ENCODE measurements around the gene CRIP3. TPM values are rescaled to one million over a fixed set of nuclear protein-coding genes. Genes with fewer than 3 reads are reported as not detected.

CRIP3 gene
- total and polyA plus RNA-seq, 2 of the 13 experiments (the other 11 are each of a cell fraction or from before 2014, with no cell fraction given): 6.3 to 9.3 TPM

DNA sequence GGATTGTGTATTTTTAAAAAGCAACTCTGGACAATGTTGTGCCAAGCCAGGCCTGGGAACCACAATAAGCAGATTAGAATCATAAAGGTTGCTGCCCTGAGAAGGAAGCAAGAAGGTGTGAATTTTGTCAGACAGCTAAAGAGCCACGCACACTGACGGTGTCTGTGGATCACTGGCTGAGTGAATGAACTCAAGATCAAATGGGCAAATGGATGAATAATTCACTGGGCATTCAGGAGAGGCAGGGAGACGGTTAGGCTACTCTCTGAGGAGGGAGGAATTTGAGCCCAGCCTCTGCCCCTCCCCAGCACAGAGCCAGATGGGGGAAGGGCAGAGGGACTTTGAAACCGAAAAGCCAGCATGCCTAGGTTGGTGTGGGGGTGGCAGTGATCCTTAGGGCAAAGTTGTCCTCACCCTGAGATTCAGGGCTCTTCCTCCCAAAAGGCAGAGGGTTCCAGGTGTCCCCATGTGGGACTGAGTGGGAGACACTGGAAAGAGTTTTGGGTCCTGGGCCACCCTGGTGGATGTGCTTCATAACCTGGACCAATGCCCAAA lies 30.0 kb downstream of the CRIP3 start (continued):
- TF ChIP-seq ZNF501 (CRISPR knock-in tag; IDR thresholded peaks at IDR 0.05) (peak; percentile 80), CENPX (CRISPR knock-in tag; IDR thresholded peaks at IDR 0.05) (no peak), KLF6 (CRISPR knock-in tag; IDR thresholded peaks at IDR 0.05) (no peak), ARHGAP35 (CRISPR knock-in tag; IDR thresholded peaks at IDR 0.05; ENCODE audit: borderline replicate concordance) (no peak), ZNF780A (CRISPR knock-in tag; IDR thresholded peaks at IDR 0.05) (no peak), ZSCAN21 (CRISPR knock-in tag; IDR thresholded peaks at IDR 0.05; ENCODE audit: borderline replicate concordance) (peak; percentile 58; the same call in 1 of the 2 replicates), FIP1L1 (IDR thresholded peaks at IDR 0.05; ENCODE audit: borderline replicate concordance, insufficient read depth, low read depth, low read length) (no peak), ZNF143 (CRISPR knock-in tag; IDR thresholded peaks at IDR 0.05) (no peak), ZNF749 (CRISPR knock-in tag; IDR thresholded peaks at IDR 0.05; ENCODE audit: borderline replicate concordance) (0 out of 2 replicates have a peak, but pooled peaks have one; percentile 35), TGIF2 (CRISPR knock-in tag; IDR thresholded peaks at IDR 0.05) (no peak), RFX1 (IDR thresholded peaks at IDR 0.05) (no peak), ZNF558 (CRISPR knock-in tag; IDR thresholded peaks at IDR 0.05; ENCODE audit: borderline replicate concordance) (no peak), ZNF205 (CRISPR knock-in tag; IDR thresholded peaks at IDR 0.05) (peak; percentile 17; the same call in 1 of the 2 replicates), ZIK1 (CRISPR knock-in tag; IDR thresholded peaks at IDR 0.05; ENCODE audit: borderline replicate concordance, low read depth) (peak; percentile 50; the same call in 1 of the 2 replicates), BRCA1 (CRISPR knock-in tag; IDR thresholded peaks at IDR 0.05) (no peak), ELF1 (CRISPR knock-in tag; IDR thresholded peaks at IDR 0.05) (no peak), CC2D1A (CRISPR knock-in tag; IDR thresholded peaks at IDR 0.05) (no peak), CBX2 (IDR thresholded peaks at IDR 0.05; ENCODE audit: low read depth, low read length) (no peak), CBX2 (CRISPR knock-in tag; IDR thresholded peaks at IDR 0.05; ENCODE audit: low read depth) (no peak)
- TF ChIP-seq, protein P1, sequence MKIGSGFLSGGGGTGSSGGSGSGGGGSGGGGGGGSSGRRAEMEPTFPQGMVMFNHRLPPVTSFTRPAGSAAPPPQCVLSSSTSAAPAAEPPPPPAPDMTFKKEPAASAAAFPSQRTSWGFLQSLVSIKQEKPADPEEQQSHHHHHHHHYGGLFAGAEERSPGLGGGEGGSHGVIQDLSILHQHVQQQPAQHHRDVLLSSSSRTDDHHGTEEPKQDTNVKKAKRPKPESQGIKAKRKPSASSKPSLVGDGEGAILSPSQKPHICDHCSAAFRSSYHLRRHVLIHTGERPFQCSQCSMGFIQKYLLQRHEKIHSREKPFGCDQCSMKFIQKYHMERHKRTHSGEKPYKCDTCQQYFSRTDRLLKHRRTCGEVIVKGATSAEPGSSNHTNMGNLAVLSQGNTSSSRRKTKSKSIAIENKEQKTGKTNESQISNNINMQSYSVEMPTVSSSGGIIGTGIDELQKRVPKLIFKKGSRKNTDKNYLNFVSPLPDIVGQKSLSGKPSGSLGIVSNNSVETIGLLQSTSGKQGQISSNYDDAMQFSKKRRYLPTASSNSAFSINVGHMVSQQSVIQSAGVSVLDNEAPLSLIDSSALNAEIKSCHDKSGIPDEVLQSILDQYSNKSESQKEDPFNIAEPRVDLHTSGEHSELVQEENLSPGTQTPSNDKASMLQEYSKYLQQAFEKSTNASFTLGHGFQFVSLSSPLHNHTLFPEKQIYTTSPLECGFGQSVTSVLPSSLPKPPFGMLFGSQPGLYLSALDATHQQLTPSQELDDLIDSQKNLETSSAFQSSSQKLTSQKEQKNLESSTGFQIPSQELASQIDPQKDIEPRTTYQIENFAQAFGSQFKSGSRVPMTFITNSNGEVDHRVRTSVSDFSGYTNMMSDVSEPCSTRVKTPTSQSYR (CRISPR knock-in tag; IDR thresholded peaks at IDR 0.05; ENCODE audit: borderline replicate concordance): peak; percentile 99
- TF ChIP-seq, protein P2, sequence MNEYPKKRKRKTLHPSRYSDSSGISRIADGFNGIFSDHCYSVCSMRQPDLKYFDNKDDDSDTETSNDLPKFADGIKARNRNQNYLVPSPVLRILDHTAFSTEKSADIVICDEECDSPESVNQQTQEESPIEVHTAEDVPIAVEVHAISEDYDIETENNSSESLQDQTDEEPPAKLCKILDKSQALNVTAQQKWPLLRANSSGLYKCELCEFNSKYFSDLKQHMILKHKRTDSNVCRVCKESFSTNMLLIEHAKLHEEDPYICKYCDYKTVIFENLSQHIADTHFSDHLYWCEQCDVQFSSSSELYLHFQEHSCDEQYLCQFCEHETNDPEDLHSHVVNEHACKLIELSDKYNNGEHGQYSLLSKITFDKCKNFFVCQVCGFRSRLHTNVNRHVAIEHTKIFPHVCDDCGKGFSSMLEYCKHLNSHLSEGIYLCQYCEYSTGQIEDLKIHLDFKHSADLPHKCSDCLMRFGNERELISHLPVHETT (CRISPR knock-in tag; conservative IDR thresholded peaks at IDR 0.05): no peak
- TF ChIP-seq, protein P3, sequence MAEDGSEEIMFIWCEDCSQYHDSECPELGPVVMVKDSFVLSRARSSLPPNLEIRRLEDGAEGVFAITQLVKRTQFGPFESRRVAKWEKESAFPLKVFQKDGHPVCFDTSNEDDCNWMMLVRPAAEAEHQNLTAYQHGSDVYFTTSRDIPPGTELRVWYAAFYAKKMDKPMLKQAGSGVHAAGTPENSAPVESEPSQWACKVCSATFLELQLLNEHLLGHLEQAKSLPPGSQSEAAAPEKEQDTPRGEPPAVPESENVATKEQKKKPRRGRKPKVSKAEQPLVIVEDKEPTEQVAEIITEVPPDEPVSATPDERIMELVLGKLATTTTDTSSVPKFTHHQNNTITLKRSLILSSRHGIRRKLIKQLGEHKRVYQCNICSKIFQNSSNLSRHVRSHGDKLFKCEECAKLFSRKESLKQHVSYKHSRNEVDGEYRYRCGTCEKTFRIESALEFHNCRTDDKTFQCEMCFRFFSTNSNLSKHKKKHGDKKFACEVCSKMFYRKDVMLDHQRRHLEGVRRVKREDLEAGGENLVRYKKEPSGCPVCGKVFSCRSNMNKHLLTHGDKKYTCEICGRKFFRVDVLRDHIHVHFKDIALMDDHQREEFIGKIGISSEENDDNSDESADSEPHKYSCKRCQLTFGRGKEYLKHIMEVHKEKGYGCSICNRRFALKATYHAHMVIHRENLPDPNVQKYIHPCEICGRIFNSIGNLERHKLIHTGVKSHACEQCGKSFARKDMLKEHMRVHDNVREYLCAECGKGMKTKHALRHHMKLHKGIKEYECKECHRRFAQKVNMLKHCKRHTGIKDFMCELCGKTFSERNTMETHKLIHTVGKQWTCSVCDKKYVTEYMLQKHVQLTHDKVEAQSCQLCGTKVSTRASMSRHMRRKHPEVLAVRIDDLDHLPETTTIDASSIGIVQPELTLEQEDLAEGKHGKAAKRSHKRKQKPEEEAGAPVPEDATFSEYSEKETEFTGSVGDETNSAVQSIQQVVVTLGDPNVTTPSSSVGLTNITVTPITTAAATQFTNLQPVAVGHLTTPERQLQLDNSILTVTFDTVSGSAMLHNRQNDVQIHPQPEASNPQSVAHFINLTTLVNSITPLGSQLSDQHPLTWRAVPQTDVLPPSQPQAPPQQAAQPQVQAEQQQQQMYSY (CRISPR knock-in tag; IDR thresholded peaks at IDR 0.05): no peak
- TF ChIP-seq, protein P4, sequence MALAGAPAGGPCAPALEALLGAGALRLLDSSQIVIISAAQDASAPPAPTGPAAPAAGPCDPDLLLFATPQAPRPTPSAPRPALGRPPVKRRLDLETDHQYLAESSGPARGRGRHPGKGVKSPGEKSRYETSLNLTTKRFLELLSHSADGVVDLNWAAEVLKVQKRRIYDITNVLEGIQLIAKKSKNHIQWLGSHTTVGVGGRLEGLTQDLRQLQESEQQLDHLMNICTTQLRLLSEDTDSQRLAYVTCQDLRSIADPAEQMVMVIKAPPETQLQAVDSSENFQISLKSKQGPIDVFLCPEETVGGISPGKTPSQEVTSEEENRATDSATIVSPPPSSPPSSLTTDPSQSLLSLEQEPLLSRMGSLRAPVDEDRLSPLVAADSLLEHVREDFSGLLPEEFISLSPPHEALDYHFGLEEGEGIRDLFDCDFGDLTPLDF (CRISPR knock-in tag; IDR thresholded peaks at IDR 0.05): no peak
